ENCODE results near the gene SARNP.

Gene SARNP

DNA sequence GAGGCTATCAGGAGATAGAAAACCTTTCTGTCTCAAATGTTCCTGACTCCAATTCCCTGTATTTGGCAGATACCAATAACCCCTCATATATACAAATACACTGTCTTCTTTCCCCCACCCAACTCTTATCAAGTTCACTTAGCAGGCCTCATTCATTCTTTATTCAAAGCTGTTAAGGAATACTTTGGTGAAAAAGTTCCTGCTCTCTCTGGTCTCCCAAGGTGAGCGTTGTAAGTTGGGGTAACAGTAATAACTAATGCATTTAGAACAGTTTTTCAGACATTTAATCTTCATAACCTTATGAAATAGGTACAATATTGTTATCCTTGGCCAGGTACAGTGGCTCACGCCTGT, 78.5 kb downstream of the SARNP start:
- DNase-seq: no peak

DNA sequence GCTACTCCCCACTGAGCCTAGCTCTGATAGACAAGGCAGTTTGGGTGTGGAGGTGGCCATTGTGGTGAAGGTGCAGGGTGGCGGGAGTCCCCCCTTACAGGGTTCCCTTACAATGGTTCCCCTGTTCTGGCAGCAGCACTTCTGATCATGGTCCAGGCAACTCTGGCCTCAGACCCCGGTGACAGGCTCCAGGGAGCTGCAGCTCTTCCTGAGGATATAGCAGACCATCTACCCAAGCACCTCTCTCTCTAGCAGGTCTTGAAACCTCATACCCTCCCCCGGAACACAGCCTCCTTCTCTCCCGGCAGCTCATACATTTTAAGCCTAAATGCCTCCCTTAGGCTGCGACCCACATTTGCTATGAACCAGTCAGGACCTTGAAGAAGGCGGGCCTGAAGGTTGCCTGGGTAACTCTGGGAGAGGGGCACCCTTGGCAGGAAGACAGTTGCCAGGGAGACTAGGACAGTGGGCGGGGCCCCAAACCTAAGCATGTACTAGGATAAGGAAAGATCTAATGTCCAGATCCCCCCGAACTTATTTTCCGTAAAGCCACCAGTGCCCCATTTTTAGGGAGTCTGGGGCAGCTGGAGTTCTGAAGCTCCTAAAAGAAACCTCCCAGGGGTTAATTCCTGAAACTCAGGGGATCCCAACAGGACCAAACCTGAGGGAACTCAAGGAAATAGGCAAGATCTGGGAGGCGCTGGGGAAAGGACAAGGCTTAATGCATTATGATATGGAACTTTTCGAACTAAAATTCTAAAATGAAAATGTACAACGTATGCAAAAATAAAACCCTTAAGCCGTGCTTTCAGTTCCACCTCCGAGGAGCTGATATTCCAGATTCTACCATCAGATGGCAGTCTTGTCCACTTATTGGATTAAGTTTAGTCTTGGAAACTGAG, 79.2 kb downstream of the SARNP start:
- peak; percentile 91 for DNase-seq

DNA sequence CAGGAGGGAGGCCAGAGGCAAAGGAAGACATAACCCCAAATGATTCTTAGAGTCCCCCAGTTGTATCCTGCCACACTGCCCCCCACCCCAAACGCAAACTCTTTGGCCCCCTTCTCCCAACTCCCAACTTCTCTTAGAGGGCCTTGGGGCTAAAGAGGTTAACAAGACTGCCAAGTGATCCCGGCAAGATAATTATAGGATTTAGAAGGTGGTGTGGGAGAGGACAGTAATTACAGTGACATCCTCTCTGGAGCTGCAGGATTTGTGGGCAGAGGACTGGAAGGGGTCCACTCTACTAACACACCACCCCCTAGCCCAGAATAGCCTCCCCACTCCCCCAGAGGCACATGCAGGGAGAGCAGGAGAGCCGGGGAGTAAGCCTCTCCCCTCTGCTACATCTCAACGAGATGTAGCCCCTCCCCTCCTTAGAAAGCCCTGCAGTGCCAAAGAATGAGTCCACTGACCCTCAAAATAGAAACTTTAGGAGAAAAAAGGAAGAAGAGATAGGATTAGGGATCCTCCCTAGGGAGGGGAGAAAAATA, 79.9 kb downstream of the SARNP start:
- no peak for DNase-seq

DNA sequence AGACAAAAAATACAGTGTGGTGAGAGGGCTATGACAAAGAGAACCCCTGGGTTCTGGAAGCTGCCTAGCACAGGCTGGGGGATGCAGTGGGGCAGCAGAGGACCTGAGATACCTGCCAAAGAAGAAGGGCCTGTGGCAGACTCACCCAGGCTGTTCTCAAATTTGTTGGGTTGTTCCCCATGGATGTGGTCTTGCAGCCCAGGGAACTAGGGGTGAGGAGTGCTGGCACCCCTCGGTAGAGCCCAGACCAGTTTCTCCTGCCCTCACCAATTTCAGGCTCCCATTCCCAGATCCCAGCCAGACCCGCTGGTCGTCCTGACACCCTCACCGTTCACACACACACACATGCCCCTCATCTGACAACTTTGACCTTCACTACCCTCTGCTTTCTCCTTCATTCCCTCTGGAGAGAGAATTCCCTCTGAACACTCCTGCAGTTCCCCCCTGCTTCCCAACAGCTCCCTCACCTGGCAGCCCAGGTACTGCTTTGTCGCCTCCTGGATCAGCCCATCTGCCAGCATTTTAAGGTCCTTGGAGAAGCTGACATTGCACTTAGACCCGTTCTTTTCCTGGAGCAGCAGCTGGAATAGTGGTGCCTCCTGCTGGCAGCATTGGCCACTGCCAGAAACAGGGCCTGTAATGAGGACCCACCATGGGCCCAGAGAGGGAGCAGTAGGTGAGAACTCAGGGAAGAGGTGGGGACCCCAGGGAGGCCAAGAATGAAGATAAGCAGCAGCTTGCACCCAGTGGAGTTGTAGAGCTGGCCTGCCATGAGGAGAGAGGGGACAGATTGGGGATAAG, 80.5 kb downstream of the SARNP start:
- peak; percentile 72 for DNase-seq

DNA sequence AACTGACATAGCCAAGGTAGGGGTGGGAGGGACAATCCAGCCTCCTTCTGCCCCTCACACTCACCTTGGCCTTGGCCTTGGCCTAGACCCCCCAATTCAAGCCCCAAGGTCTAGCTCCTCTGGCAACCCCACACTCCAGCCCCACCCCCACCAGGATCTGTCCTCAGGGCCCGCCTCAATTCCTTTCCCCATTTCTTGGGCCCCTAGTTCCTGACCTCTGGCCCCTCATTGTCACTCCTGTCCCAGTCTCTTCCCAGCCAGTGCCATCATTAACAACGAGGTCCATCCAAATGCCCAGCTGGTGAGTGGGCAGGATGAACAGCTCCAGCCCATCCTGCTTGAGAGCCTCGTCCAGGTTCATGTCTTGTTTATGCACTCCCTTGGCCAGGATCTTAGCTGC, 81.4 kb downstream of the SARNP start:
- no peak for DNase-seq

DNA sequence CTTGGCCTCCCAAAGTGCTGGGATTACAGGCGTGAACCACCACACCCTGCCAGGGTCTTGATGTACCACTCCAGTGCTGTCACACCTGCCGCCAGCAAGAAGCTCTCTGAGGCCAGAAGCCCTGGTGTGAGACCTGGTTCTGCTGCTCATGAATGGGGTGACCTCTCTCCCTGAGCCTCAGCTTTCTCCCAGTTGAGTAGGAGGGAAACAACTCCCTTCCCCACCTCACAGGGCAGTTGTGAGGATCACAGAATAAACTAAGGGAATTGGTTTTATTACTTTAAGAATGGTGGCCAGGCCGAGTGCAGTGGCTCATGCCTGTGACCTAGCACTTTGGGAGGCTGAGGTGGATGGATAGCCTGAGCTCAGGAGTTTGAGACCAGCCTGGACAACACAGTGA, 82.9 kb downstream of the SARNP start:
- no peak for DNase-seq

DNA sequence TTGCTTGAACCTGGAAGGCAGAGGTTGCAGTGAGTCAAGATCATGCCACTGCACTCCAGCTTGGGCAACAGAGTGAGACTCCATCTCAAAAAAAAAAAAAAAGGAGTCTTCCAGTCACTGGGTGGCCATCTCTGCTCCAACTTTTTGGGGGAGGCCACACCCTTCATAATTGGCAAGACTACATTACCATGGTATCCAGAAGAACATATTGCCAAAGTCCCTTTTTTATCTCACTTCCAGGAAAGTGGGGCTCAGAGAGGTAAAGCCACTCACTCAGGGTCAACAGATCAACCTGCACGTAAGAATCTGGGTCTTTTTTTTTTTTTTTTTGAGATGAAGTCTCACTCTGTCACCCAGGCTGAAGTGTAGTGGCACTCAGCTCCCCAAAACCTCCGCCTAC, 83.7 kb downstream of the SARNP start:
- DNase-seq: no peak

DNA sequence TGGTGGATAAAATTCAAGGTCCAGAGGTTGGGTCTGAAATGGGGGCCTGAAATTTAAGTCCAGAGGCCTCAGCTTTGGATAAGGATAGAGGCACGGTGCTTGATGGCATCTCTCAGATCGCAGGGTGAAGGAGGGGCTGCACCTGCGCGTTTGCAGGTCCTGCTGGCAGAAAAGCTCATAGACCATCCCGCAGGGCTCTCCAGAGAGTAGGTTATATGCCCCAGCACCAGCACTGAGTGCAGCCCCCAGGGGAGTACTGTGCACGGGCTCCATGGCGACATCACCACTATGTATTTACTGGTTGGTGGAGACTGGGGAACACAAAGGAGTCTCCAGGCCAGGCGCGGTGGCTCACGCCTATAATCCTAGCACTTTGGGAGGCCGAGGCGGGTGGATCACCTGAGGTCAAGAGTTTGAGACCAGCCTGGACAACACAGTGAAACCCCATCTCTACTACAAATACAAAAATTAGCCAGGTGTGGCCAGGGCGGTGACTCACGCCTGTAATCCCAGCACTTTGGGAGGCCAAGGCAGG, 84.4 kb downstream of the SARNP start:
- no peak for DNase-seq

DNA sequence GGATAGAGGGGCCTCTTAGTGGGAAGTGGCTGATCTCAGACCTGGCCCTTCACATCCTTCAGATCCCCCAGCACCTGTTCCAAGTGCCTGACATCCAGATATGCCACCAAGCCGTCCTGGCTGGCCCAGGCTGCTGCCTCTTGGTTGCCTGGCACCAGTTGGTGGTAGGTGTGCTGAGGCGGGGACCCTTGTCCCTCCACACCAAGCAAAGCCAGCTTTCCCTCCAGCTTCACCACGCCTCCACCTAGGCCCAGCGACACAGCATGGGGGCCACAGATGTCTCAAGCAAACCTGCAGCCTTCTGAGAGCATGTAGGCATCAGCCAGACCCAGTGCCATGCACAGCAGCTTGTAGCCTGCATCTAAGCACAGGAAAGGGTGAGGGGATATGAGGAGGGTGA, 85.2 kb downstream of the SARNP start:
- no peak for DNase-seq

DNA sequence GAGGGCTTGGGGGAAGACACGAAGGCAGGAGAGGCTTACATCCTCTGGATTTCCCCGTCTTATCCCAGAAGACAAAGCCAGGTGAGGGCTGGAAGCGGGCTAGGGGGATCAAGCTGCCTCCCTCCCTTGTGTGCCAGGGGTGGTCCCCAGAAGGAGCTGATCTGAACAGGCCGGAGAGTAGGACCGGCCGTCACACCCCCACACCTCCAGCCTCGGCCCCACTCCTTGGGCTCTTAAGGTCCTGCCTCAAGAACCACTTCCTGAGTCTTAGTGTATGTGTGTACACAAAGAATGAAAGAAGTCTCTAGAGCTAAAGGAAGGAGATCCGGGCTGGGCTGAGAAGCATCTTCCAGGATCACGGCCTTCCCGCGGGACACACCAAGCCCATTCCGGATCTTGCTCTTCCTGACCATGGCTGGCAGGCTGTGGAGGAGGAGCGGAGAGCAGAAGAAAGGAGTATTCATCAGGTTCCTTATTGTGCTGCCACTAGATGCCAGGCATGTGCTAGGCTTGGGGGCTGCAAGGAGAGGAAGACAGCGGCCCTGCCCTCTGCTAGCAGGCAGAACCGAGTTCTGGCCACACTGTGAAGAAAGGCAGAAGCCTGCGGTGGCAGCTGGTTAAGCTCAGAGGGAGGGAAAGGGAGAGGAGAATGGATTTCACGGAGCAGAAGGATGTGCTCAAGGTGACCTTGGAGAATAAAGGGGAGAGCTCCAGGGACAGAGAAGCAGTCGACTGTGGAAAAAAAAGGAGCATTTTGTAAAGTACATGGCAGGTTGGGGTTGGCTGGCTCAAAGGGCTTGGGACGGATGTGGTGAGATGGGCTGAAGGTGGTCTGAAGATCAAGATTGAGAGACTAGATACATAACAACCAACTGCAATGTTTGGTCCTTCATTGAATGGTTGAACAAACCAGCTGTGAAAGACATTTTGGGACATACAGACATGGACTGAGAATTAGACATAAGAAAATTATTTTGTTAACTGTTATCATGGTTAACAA, 87.4 kb downstream of the SARNP start:
- DNase-seq: peak; percentile 42

DNA sequence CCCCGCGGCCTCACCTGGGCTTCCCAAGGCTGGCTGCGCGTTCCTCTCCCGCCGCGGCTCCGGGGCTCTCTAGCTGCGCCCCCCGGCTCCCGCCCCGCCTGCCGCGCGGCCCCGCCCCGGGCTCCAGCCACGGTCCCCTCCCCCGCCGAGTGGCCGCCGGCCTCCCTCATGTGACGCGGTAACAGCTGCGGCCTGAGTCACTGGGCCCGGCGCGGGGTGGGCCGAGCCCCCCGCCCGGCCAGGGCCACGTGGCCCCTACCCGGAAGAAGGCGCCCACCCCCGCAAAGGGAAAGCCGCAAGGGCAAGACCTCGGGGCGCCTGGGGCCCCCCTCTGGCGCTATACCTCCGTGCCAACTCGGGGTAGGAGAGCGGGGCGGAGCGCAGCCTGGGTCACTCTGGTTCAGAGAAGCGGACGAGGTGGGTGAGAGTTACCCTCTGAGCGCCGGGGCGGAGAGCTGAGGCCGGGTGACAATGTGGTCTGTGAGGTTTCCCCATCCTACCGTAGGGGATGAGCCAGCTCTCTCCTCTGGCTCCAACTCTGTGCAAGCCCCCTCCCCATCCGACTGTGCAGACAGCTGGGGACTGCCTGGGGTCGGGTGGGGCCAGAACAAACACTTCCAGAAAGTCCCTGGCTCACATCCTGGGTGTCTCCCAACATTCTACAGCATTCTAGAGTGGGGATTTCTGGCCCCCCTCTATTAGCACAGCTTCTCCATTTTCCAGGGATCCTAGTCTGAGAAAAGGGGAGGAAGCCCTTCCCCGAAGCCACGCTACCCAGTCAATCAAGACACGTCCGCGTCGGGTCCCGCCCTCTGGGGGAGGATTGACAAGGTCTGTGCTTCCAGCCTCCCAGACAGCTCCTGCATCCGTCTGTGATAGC, 88.3 kb downstream of the SARNP start, which contains the start of gene CD63:
Gene CD63, minus strand, starts transcription at position 71 of the 880 bp plus-strand sequence. CDS start 668 bp downstream, outside the sequence.
- DNase-seq: peak; percentile 68

DNA sequence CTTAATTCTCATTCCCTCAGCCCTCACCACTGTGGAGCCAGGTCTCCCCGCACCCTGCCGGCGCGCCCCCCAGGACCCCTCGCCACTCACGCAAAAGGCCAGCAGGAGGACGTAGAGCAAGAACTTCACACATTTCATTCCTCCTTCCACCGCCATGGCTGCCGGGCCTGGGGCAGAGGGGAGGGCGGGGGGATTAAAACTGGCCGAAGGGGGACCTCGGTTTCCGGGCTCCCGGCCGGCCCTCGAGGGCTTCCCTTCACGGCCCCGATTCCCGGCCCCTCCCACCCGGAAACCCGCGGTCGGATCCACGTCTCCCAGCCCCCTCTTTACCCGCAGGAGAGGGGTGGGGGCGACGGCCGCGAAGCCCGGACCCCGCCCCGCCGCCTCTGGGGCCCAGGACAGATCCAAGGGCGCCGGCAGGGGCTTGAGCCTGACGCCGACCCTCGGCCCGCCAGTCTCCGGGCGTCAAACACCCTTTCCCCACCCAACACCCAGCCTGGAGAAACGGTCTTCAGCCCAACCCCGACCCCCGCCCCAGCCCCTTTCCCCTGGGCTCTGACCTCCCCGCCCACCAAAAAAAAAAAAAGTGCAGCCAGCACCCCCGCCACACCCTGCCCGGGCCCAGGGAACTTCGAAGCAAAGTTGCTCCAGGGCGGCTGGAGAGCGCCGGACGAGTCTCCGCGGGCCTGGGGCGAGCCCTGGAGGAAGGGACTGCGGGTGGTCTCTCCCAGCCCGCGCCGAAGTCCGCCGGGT, 89.2 kb downstream of the SARNP start:
- DNase-seq: peak; percentile 34

DNA sequence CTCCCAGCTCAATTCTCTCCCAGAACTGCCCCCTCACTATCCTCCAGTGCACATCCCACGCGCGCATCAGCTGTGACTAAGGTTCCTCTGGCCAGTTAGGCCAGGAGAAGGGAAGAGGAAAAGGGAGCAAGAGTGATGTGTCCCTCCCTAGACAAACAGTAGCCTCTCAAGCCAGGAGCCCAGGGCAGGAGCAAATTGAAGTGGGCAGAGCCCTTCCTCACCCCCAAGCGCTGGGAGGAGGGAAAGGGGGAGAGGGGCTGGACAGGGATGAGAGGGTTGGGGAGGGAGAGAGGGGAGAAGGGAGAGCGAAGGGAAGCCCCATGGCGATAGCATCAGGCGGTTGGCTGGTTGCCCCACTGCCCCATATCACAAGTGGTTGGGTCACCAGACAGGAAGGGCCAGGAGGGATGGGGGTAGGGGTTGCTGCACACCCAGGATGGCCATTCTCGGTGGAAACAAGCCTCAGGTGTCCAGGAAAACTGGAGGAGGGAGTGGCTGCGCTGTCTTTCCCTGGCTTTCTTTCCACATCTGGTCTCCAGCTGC, 89.8 kb downstream of the SARNP start:
- DNase-seq: no peak

DNA sequence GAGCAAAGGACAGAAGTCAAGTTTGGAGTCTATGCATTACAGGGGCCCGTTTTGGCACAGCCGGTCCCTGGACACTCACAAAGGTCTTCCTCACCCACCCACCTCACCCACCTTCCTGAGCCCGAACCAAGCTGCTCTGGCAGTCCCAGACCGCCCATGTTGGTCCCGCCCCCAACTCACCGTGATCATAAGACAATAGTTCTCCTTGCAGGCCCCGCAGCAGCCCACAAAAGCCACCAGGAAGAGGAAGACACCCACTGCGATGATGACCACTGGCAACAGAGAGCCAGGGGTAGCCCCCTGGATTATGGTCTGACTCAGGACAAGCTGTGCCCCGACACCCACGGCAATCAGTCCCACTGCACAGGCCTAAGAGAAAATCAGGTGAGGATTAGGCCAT, 90.6 kb downstream of the SARNP start:
- no peak for DNase-seq

DNA sequence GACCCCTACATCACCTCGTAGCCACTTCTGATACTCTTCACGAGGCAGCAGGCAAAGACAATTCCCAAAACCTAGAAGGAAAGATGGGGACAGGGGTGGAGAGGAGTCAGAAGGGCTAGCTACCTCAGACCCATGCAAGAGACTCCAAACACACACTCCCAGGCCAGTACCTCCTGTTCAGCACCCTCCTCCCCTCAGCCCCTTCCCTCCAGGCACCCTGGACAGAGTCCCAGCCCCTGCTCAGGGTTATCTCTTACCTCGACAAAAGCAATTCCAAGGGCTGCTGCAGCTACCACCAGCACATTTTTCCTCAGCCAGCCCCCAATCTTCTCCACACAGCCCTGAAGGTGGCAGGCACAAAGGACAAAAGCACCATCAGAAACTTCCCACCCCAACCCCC, 92.0 kb downstream of the SARNP start:
- no peak for DNase-seq

DNA sequence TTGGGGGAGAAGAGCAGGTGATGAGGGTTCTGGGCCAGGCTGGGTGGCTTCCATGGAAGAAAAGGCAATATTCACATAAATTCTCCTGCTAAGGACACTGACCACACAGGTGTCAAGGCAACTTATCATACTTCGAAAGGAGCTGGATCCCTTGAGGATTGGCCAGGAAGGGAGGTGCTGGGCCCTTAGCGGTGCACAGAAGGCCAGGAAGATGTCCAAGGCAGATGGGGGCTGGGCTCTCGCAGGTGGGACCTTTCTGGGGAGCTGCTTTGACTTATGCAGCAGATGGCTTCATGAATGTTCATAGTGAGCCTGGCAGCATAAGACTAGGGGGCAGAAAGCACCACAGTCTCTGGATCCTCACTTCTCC, 92.6 kb downstream of the SARNP start:
- no peak for DNase-seq

DNA sequence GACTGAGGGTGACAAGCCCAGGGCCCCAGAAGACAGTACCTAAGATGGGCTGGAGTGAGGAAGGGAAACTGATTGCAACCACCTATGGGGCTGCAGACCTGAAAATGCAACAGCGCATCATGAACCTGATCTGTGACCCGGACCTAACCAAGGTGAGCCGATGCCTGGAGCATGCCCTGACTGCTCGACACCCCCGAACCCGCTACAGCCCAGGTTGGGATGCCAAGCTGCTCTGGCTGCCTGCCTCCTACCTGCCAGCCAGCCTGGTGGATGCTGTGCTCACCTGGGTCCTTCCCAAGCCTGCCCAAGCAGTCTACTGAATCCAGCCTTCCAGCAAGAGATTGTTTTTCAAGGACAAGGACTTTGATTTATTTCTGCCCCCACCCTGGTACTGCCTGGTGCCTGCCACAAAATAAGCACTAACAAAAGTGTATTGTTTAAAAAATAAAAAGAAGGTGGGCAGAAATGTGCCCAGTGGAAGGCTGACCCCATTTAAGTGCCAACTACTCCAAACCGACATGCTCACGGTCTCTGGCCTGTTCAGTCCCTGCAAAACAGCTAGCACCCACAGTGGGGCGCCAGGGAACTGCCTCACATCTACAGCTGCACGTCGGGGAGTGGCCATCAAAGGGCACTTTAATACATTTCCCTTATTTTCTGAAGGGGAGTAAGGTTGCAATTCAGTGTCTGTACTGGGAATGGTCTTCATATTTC, 93.1 kb downstream of the SARNP start:
- DNase-seq: peak; percentile 74

DNA sequence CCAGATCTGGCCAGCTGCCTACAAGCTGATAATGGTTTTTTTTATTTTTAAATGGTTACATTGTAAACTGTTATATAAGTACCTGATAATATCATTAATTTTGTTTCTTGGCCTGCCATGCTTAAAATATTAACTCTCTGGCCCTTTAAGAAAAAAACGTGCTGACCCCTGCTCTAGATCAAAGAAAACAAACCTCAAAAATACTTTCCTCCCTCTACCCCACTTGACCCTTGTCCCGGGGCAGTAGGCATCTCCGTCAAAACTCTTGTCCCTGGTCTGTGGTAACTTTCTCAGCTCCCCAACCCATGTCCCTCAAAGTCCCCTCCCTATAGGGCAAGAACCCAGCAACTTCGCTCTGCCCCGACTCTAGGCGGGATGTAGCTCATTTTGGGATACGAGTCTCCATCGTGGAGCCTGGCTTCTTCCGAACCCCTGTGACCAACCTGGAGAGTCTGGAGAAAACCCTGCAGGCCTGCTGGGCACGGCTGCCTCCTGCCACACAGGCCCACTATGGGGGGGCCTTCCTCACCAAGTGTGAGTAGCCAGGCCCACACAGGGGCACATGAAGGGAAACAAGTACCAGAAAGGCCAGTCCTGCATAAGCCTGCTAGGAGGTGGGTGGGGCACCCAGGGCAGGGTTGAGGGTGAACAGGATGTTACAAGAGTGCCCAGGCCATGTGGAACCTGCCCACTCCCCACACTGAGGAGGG, 93.9 kb downstream of the SARNP start:
- DNase-seq: no peak

DNA sequence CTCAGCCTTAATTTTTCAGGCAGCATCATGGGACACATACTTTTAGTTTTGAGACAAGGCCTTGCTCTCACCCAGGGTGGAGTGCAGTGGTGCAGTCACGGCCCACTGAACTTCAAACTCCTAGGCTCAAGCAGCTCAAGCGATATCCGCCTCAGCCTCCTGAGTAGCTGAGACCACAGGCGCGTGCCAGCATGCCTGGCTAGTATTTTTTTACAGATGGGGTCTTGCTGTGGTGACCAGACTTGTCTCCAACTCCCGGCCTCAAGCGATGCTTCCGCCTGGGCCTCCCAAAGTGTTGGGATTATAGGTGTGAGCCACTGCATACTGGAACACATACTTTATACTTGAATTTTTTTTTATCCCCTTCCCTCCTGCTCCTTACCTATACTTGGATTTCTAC, 94.6 kb downstream of the SARNP start:
- DNase-seq: no peak
